Activated CD8-positive, alpha-beta memory T cell treated with anti-CD3 and anti-CD28 coated beads, Interleukin-2, amount 10 ng/mL, durations not matched to agents 7 days and 5 days (primary cell): ENCODE measurements around the gene RAD51B. TPM values are rescaled to one million over a fixed set of nuclear protein-coding genes. Genes with fewer than 3 reads are reported as not detected.
"Not testable (repeated sequence)": the region's sequence is repeated elsewhere in the genome, so short reads cannot be mapped to it uniquely, and the experiment has no call there.

Source experiments
- ATAC-seq: fragments of 150-1000 bp; cut with Tn5 transposase; one replicate; pipeline ENCODE4 v1.10.0; 2021; ENCODE audit warnings: moderate library complexity
- CTCF ChIA-PET: fragments of 350-600 bp; sonication (Branson Sonifier 250); formaldehyde crosslinking; loops from one replicate; lab custom pipeline; 2021; ENCODE audit warnings: antibody characterized with exemption; lab: Charles Lee
- DNase-seq: peaks from one replicate; pipeline ENCODE4 v3.0.0-alpha.2; 2020
- H3K27ac Mint-ChIP-seq: one replicate; pipeline ENCODE4 v1.8.0; 2021; ENCODE audit warnings: mild to moderate bottlenecking, mixed read lengths
- H3K27me3 Mint-ChIP-seq: one replicate; pipeline ENCODE4 v1.8.0; 2021; ENCODE audit warnings: mixed read lengths
- H3K36me3 Mint-ChIP-seq: one replicate; pipeline ENCODE4 v1.8.0; 2021; ENCODE audit warnings: mild to moderate bottlenecking, mixed read lengths
- H3K4me1 Mint-ChIP-seq: one replicate; pipeline ENCODE4 v1.8.0; 2021; ENCODE audit warnings: mixed read lengths
- H3K4me3 Mint-ChIP-seq: one replicate; pipeline ENCODE4 v1.8.0; 2021; ENCODE audit warnings: mild to moderate bottlenecking, moderate library complexity, mixed read lengths
- H3K9me3 Mint-ChIP-seq: one replicate; pipeline ENCODE4 v1.8.0; 2022; ENCODE audit warnings: low read depth, mixed read lengths
- total RNA-seq, 2 experiments: library from RNA; stranded (reverse); gene quantifications; one replicate each; pipeline ENCODE4 v1.2.3, GENCODE V29; 2021

RAD51B gene
- total RNA-seq, 2 experiments from 2014 or later, result 35.3 to 55.5 TPM

DNA sequence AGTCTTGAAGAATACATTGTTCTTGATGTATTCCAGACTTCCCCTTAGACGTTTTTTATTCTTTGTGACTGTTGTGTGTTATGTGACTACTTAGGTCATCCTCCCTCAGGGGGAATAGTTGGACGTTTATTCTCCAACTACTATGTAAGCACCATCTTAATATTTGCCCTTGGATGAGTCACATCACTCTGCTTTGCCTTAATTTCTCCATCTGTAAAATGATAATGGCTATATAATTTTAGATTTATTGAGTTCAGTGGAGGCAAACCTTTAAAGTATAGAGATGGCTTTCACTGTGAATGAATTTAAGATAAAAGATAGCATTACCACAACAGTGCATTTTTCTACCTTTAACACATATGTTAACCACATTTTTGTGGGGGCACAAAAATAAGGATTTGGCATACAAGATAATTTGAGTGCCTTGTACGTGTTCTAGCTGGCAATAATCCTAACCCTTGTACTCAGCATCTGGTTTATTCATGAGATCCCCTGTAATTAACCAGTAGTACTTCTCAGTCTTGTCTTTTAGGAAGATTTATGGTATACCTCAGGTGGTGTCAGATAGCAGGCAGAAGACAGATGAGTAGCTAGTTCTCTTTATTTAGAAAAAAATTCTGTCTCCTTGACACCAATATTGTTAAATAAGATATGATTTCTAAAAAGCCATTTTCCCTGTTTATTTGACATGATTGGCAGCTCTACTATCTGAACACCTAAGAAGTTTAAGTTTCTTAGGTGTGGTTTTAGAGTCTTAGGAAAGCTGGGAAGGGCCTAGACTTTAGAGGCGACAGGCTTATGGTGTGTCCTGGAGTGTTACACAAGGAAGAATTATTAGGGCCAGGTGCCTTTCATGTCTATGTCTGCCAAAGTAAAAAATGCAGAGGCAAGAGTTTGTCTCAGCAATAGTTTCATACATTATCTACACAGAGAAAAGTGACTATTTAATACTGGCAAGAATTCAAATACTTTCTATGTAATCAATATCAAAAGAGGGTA is 152.3 kb downstream of the RAD51B start:
- ATAC-seq (no peak), DNase-seq (no peak)
- CTCF ChIA-PET, result no interaction called here
- H3K4me1 Mint-ChIP-seq, result no peaks in the 10 kb centered on the region
- peaks cover 2% of the 10 kb centered on the region for H3K9me3 Mint-ChIP-seq
- H3K4me3 Mint-ChIP-seq, result no peak overlapping the region
- no peaks in the 10 kb centered on the region for H3K27me3 Mint-ChIP-seq
- H3K27ac Mint-ChIP-seq, result no peak overlapping the region
- H3K36me3 Mint-ChIP-seq, result peaks cover 13% of the 10 kb centered on the region

DNA sequence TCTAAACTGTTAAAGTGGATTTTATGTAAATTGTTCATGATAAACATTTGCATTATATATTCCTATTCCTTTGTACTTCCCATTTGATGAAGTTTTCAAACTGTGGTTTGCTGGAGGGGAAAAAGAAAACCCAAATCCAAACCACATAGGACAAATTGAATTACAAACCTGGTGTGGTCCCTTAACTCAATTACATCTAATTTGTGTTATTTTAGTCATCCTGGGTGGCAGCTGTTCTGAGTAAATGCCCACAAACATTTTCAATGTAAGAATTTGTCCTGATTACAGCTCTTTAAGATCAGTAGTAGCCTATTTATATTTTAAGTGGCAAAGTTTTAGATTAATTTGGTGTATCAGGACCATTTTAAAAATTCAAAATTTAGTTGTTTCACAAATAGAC is 153.9 kb downstream of the RAD51B start:
- H3K36me3 Mint-ChIP-seq, result peaks cover 6% of the 10 kb centered on the region
- H3K4me3 Mint-ChIP-seq, result no peak overlapping the region
- no peak overlapping the region for H3K27ac Mint-ChIP-seq
- no peak for ATAC-seq
- no peaks in the 10 kb centered on the region for H3K27me3 Mint-ChIP-seq
- CTCF ChIA-PET, result no interaction called here
- peaks cover 2% of the 10 kb centered on the region for H3K4me1 Mint-ChIP-seq
- no peaks in the 10 kb centered on the region for H3K9me3 Mint-ChIP-seq
- DNase-seq, result no peak

DNA sequence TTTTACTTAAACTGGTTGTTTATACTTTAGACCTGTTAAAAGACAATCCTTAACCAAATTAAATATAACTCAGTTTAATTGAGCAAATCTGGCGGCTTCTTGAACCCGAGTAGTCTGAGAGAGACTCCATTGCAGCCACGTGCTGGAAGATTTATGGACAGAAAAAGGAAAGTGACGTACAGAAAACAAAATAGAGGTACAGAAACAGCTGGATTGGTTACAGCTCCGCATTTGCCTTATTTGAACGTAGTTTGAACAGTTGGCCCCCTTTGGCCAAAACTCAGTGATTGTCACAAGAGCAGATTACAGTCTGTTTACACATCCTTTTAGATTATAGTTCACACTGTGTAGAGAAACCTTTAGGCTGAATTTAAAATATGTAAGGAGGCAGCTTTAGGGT is 155.9 kb downstream of the RAD51B start:
- Mint-ChIP-seq H3K27me3 (no peaks in the 10 kb centered on the region), H3K9me3 (no peaks in the 10 kb centered on the region), H3K4me1 (peaks cover 3% of the 10 kb centered on the region), H3K27ac (no peak overlapping the region), H3K36me3 (peaks cover 2% of the 10 kb centered on the region), H3K4me3 (no peak overlapping the region)
- ATAC-seq, result no peak
- CTCF ChIA-PET, result no interaction called here
- no peak for DNase-seq

DNA sequence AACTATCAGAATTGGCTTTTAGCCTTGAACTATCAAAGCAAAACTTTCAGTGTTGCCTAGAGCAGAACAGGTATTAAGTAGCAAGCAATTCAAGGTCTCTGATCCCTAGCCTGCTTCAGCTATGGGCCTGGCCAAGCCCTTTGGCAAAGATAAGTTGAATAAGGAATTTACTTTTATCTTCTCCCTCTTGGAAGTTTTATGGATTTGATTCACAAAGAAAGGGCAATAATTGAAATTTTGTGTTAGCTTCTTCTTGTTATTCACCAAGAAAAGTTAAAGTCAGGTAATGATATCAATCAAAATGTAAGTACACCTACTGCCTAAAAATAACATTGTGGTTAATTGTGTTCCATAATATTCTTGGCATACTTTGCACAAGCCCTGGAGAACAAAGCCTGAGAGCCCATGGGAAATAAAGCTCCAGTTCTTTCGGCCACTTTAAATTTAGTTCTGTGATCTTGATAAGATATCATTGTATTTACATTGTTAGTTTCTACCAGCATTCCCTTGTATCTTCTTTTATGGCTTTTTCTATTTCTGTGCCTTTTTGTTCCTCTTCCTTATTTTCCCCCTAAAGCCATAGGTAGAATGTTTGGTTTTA is 158.0 kb downstream of the RAD51B start:
- no peak for ATAC-seq
- peaks cover 3% of the 10 kb centered on the region for H3K4me1 Mint-ChIP-seq
- DNase-seq, result no peak
- H3K9me3 Mint-ChIP-seq, result no peaks in the 10 kb centered on the region
- no peaks in the 10 kb centered on the region for H3K27me3 Mint-ChIP-seq
- H3K36me3 Mint-ChIP-seq, result peaks cover 2% of the 10 kb centered on the region
- no peak overlapping the region for H3K4me3 Mint-ChIP-seq
- CTCF ChIA-PET, result no interaction called here
- no peak overlapping the region for H3K27ac Mint-ChIP-seq

DNA sequence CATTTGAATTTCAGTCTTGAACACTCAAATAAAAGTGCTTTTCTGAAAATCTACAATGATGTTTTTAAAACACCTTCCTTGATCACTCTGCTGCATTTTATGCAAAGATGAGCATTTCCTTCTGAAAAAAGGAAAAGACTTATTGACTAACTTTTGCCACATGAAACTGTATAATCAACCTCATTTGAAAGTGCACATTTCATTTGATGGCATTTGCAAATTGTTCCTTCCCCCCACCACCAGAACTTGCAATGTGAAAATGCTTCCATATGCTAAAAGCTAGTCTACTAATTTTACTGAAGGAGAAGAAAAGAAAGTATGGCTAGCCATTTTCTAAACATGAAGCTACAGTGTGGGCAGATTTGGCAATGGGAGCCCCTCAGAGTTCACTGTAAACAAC is 159.2 kb downstream of the RAD51B start:
- no peaks in the 10 kb centered on the region for H3K27me3 Mint-ChIP-seq
- peaks cover 2% of the 10 kb centered on the region for H3K36me3 Mint-ChIP-seq
- H3K9me3 Mint-ChIP-seq, result no peaks in the 10 kb centered on the region
- DNase-seq (no peak), ATAC-seq (no peak)
- H3K4me3 Mint-ChIP-seq, result no peak overlapping the region
- peaks cover 3% of the 10 kb centered on the region for H3K4me1 Mint-ChIP-seq
- CTCF ChIA-PET, result no interaction called here
- no peak overlapping the region for H3K27ac Mint-ChIP-seq

DNA sequence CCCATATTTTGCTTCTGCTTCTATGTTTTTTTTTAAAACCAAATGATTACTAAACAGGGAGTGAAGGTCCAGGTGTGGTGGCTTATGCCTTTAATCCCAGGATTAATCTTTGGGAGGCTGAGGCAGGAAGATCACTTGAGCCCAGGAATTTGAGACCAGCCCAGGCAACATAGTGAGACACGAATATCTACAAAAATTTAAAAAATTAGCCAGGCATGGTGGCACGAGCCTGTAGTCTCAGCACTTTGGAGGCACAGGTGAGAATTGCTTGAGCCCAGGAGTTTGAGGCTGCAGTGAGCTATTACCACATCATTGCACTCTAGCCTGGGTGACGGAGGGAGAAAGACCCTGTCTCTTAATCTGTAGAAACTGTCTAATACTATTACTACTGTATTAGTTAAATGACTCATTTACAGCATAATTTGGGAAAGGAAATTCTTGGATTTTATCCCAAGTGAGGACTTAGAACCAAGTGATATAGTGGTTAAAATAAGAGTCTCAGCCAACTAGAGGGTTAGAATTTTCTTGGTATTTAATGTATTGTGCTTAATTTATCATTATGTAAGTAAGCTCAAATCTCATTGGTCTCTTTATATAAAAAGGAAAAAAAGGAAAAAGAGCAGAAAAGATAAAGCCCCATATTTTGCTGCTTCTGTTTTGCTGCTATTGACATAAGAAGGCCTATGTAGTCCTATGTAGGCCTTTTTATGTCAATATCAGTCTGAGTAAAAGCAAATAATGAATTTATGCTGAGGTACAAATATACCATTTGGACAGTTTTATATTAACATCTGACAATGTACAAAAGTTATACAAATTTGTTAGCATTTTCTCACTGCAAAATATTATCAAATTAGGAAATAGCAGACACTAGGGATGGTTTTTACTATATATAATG is 163.4 kb downstream of the RAD51B start:
- no peak overlapping the region for H3K27ac Mint-ChIP-seq

DNA sequence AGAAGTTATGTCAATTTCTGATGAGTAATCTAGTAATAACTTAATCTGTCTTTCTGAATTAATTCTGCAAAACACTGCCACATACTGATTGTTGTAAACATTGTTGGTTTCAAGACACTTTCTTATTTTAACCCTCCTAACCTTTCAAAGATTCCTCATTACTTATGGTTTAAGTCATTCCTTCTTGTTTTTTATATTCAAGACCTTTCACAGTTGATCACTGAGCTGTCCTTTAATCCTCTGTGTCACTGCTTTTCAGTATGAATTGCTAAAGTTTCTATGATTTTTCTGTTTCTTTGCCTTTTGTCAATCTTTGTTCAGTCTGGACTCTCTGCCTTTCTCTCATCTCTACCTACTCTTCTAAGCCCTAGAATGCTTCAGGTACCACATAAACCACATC is 164.7 kb downstream of the RAD51B start:
- Mint-ChIP-seq H3K27ac (no peak overlapping the region), H3K36me3 (no peaks in the 10 kb centered on the region), H3K9me3 (no peaks in the 10 kb centered on the region), H3K27me3 (no peaks in the 10 kb centered on the region), H3K4me1 (no peaks in the 10 kb centered on the region), H3K4me3 (no peak overlapping the region)
- ATAC-seq (no peak), DNase-seq (no peak)
- CTCF ChIA-PET, result no interaction called here

More for the DNA sequence above, 163.4 kb downstream of the RAD51B start:
- ATAC-seq (no peak), DNase-seq (no peak)
- Mint-ChIP-seq H3K9me3 (no peaks in the 10 kb centered on the region), H3K27me3 (no peaks in the 10 kb centered on the region), H3K36me3 (no peaks in the 10 kb centered on the region), H3K4me3 (no peak overlapping the region), H3K4me1 (peaks cover 3% of the 10 kb centered on the region)
- CTCF ChIA-PET, result no interaction called here

DNA sequence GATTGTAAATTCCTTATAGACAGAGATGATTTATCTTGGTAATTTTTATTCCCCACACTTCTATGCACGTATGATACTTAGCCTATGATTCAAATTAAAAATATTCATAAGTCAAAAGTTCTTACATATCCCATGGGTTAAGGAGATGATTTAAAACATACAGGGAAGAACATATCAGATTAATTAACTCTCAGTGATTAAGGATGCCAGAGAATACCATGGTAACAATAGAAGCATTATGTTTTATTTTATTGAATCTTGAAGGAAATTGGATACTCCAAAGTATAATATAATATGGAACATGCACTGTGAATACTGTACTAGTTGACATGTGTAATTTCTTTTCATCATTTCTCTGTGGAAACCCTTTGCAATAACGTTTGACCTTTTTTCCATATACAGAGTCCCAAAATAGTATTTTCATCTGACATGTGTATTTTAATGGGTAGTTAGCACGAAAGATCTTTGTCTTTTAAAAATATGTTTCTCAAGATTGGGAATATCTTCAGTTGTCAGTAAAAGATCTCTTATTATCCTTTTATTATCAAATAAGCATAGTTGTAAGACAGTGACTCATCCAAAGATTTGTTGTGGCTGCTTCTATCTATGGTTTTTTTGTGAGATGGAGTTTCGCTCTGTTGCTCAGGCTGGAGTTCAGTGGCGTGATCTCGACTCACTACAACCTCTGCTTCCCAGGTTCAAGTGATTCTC is 166.7 kb downstream of the RAD51B start:
- H3K36me3 Mint-ChIP-seq, result no peaks in the 10 kb centered on the region
- DNase-seq (no peak), ATAC-seq (no peak)
- no peaks in the 10 kb centered on the region for H3K27me3 Mint-ChIP-seq
- H3K9me3 Mint-ChIP-seq, result no peaks in the 10 kb centered on the region
- H3K27ac Mint-ChIP-seq, result no peak overlapping the region
- CTCF ChIA-PET, result no interaction called here
- no peak overlapping the region for H3K4me3 Mint-ChIP-seq
- H3K4me1 Mint-ChIP-seq, result no peaks in the 10 kb centered on the region

DNA sequence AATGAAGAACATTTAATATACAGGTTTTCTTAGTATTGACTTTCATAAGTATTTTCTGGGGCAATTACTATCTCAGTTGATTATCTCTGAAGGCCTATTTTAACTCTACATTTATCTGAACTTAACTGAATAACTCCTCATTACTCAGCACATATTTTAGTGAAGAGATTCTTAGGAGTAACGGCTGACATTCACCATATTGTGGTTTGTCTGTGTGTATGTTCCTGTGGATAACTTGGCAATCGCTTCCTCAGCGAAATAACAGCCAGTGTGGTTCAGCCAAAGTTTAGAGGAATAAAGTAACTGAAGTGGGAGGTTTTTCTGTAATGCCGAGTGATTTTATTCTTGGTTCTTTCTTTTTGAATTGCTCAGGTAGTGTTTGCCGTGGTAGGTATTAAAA is 168.0 kb downstream of the RAD51B start:
- H3K27ac Mint-ChIP-seq, result no peak overlapping the region
- H3K27me3 Mint-ChIP-seq, result no peaks in the 10 kb centered on the region
- H3K9me3 Mint-ChIP-seq, result no peaks in the 10 kb centered on the region
- CTCF ChIA-PET, result no interaction called here
- no peaks in the 10 kb centered on the region for H3K4me1 Mint-ChIP-seq
- no peaks in the 10 kb centered on the region for H3K36me3 Mint-ChIP-seq
- no peak for ATAC-seq
- DNase-seq, result no peak
- H3K4me3 Mint-ChIP-seq, result no peak overlapping the region

DNA sequence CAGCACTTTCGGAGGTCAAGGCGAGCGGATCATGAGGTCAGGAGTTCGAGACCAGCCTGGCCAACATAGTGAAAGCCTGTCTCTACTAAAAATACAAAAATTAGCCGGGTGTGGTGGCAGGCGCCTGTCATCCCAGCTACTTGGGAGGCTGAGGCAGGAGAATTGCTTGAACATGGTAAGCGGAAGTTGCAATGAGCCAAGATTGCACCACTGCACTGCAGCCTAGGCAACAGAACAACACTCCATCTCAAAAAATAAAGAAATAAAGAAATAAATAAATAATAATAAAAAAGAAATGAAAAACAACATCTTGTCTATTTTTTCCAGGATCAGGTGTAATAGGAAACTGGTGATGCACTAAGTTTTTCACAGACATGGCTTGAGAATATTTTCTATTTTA is 168.6 kb downstream of the RAD51B start:
- H3K4me3 Mint-ChIP-seq, H3K4me1 Mint-ChIP-seq, DNase-seq, H3K27ac Mint-ChIP-seq, CTCF ChIA-PET, H3K36me3 Mint-ChIP-seq, ATAC-seq, H3K9me3 Mint-ChIP-seq, H3K27me3 Mint-ChIP-seq: not testable (repeated sequence)

DNA sequence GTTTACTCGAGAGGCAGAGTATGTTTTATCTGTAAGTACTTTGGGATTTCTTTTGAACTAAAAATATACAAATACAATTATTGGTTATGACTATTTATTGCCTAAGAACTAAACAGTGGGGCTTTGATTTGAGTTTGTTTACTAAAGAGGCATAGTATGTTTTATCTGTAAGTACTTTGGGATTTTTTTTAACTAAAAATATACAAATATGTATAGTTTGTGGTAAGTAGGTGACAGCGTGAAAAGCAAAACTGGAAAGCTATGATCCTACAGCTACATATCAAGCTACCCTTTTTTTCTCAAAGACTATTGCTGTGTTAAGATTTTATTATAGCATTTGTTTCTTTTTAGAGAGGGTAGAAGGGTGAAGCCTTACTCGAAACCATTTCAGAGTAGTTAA is 171.0 kb downstream of the RAD51B start:
- Mint-ChIP-seq H3K4me1 (no peaks in the 10 kb centered on the region), H3K27me3 (no peaks in the 10 kb centered on the region), H3K36me3 (no peaks in the 10 kb centered on the region), H3K9me3 (no peaks in the 10 kb centered on the region), H3K4me3 (no peak overlapping the region), H3K27ac (no peak overlapping the region)
- no peak for ATAC-seq
- no peak for DNase-seq
- CTCF ChIA-PET, result no interaction called here

DNA sequence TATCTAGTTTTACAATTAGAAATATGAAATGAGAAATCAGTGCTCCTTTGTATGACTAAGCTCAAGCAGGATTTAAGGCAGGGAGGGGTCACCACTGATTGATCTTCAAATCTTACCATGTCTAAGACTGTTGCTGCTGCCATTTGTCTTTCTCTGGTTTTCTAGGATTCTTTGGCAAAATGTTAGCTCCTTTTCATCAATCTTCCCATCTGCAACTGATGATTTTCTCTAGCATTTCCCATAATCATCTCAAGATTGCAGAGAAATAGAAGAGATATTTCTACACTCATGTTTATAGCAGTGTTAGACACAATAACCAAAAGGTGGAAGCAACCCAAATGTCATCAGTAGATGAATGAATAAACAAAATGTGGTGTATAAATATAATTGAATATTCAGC is 175.0 kb downstream of the RAD51B start:
- Mint-ChIP-seq H3K9me3 (no peaks in the 10 kb centered on the region), H3K4me1 (no peaks in the 10 kb centered on the region), H3K4me3 (no peak overlapping the region), H3K36me3 (no peaks in the 10 kb centered on the region), H3K27ac (no peak overlapping the region), H3K27me3 (no peaks in the 10 kb centered on the region)
- DNase-seq, result no peak
- CTCF ChIA-PET, result no interaction called here
- no peak for ATAC-seq

DNA sequence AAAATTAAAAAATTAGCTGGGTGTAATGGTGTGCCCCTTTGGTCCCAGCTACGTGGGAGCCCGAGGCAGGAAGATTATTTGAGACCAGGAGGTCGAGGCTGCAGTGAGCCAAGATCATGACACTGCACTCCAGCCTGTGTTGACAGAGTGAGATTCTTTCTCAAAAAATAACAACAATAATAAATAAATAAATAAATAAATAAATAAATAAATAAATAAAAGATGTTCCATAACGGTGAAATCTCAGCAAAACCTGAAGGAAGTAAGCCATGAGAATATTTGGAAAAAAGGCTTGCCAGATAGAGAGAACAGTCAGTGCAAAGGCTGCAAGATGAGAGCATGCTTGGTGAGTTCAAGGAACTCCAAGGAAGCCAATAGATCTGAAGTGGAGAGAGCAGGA is 176.7 kb downstream of the RAD51B start:
- Mint-ChIP-seq H3K4me3 (no peak overlapping the region), H3K36me3 (no peaks in the 10 kb centered on the region), H3K27ac (no peak overlapping the region), H3K27me3 (no peaks in the 10 kb centered on the region), H3K4me1 (no peaks in the 10 kb centered on the region), H3K9me3 (no peaks in the 10 kb centered on the region)
- DNase-seq (no peak), ATAC-seq (no peak)
- CTCF ChIA-PET, result no interaction called here
